ENCODE data around the gene TSPEAR.

GRCh38 chr21:44509539-44509938 lies 201.8 kb downstream of the TSPEAR start:
- TF ChIP-seq, protein P1, sequence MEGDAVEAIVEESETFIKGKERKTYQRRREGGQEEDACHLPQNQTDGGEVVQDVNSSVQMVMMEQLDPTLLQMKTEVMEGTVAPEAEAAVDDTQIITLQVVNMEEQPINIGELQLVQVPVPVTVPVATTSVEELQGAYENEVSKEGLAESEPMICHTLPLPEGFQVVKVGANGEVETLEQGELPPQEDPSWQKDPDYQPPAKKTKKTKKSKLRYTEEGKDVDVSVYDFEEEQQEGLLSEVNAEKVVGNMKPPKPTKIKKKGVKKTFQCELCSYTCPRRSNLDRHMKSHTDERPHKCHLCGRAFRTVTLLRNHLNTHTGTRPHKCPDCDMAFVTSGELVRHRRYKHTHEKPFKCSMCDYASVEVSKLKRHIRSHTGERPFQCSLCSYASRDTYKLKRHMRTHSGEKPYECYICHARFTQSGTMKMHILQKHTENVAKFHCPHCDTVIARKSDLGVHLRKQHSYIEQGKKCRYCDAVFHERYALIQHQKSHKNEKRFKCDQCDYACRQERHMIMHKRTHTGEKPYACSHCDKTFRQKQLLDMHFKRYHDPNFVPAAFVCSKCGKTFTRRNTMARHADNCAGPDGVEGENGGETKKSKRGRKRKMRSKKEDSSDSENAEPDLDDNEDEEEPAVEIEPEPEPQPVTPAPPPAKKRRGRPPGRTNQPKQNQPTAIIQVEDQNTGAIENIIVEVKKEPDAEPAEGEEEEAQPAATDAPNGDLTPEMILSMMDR (IDR thresholded peaks at IDR 0.05): no peak
- TF ChIP-seq EP300 (IDR thresholded peaks at IDR 0.05) (no peak), POLR2AphosphoS5 (IDR thresholded peaks at IDR 0.05) (no peak), POLR2A (IDR thresholded peaks at IDR 0.05; ENCODE audit: low read depth) (no peak)
